Measurements from ENCODE around the gene GPR180. TPM values are rescaled to one million over a fixed set of nuclear protein-coding genes. Genes with fewer than 3 reads are reported as not detected.

GPR180 gene
- polyA plus RNA-seq (2011; rRNA removed) (5.8 and 8.6 TPM in 2 replicates), polyA minus RNA-seq (2011; rRNA and poly(A)+ RNA removed) (5.7 and 10.8 TPM in 2 replicates)

- ChIA-PET CTCF (interaction anchor here (0.7 to 5.6 kb wide), 2 partner anchors 17 to 1626 kb away, joined by 3 to 67 read pairs; no protein-coding TSS in a partner anchor), POLR2A (interaction anchor here (0.7 to 1.4 kb wide), 3 partner anchors 10 to 53 kb away, joined by 3 to 8 read pairs (median 4); no protein-coding TSS in a partner anchor)
- H3K27me3 ChIP-seq (ENCODE audit: control insufficient read depth, insufficient read depth, low read length): no peaks in the 10 kb centered on the region
- peak; percentile 99 for DNase-seq (ENCODE audit: low read depth, low spot score)
- peak within 1 kb of the TSS; percentile 89 for H3K4me3 ChIP-seq (ENCODE audit: low read depth, low read length)
- H3K9me3 ChIP-seq (ENCODE audit: control insufficient read depth, insufficient read depth, low read length): no peaks in the 10 kb centered on the region; the same call in 1 of the 2 replicates
- TF ChIP-seq CTCF (IDR thresholded peaks at IDR 0.05; ENCODE audit: low read depth, low read length): no peak
- H3K27ac ChIP-seq (ENCODE audit: low read depth, low read length): peak within 1 kb of the TSS; percentile 57
Measured at GRCh38 chr13:94601446-94602431, at the start of gene GPR180. Gene GPR180, plus strand, starts transcription at chr13:94601857. Its CDS starts 71 bp downstream, at chr13:94601928.

GRCh38 chr13:94552095-94552494 is 49.6 kb upstream of the GPR180 start:
- Histone ChIP-seq H3K27me3 (ENCODE audit: control insufficient read depth, insufficient read depth, low read length) (no peaks in the 10 kb centered on the region), H3K9me3 (ENCODE audit: control insufficient read depth, insufficient read depth, low read length) (no peaks in the 10 kb centered on the region), H3K4me3 (ENCODE audit: low read depth, low read length) (no peak overlapping the region), H3K27ac (ENCODE audit: low read depth, low read length) (no peak overlapping the region)
- TF ChIP-seq CTCF (IDR thresholded peaks at IDR 0.05; ENCODE audit: low read depth, low read length): no peak
- CTCF ChIA-PET: no interaction called here
- POLR2A ChIA-PET: no interaction called here
- DNase-seq (ENCODE audit: low read depth, low spot score): no peak

GRCh38 chr13:94553766-94554165 is 47.9 kb upstream of the GPR180 start:
- DNase-seq (ENCODE audit: low read depth, low spot score): no peak
- no peak for TF ChIP-seq CTCF (IDR thresholded peaks at IDR 0.05; ENCODE audit: low read depth, low read length)
- H3K27ac ChIP-seq (ENCODE audit: low read depth, low read length): no peak overlapping the region
- no peaks in the 10 kb centered on the region for H3K27me3 ChIP-seq (ENCODE audit: control insufficient read depth, insufficient read depth, low read length)
- H3K4me3 ChIP-seq (ENCODE audit: low read depth, low read length): no peak overlapping the region
- POLR2A ChIA-PET: no interaction called here
- CTCF ChIA-PET: interaction anchor here (0.7 kb wide), 1 partner anchor 862 kb away, joined by 6 read pairs; no protein-coding TSS in a partner anchor
- H3K9me3 ChIP-seq (ENCODE audit: control insufficient read depth, insufficient read depth, low read length): no peaks in the 10 kb centered on the region

GRCh38 chr13:94556041-94556440 is 45.6 kb upstream of the GPR180 start:
- DNase-seq (ENCODE audit: low read depth, low spot score): no peak
- POLR2A ChIA-PET: no interaction called here

More at GRCh38 chr13:94556041-94556440, 45.6 kb upstream of the GPR180 start:
- Histone ChIP-seq H3K27ac (ENCODE audit: low read depth, low read length) (no peak overlapping the region), H3K9me3 (ENCODE audit: control insufficient read depth, insufficient read depth, low read length) (no peaks in the 10 kb centered on the region), H3K27me3 (ENCODE audit: control insufficient read depth, insufficient read depth, low read length) (no peaks in the 10 kb centered on the region), H3K4me3 (ENCODE audit: low read depth, low read length) (no peak overlapping the region)
- no peak for TF ChIP-seq CTCF (IDR thresholded peaks at IDR 0.05; ENCODE audit: low read depth, low read length)
- CTCF ChIA-PET: interaction anchor here (1.8 kb wide), 1 partner anchor 62 kb away, joined by 5 read pairs; no protein-coding TSS in a partner anchor
